GM12801 (cell line): Measurements from ENCODE around the gene MMD.

Experiments
- CTCF ChIP-seq: IDR thresholded peaks from one replicate; pipeline ENCODE4 v1.5.1; 2011; ENCODE audit warnings: control low read depth; ENCODE audit not compliant: insufficient read length; ENCODE audit errors: extremely low read depth

The MMD gene

GRCh38 chr17:55377671-55378275 is 43.9 kb downstream of the MMD start:
- TF ChIP-seq CTCF: no peak

DNA sequence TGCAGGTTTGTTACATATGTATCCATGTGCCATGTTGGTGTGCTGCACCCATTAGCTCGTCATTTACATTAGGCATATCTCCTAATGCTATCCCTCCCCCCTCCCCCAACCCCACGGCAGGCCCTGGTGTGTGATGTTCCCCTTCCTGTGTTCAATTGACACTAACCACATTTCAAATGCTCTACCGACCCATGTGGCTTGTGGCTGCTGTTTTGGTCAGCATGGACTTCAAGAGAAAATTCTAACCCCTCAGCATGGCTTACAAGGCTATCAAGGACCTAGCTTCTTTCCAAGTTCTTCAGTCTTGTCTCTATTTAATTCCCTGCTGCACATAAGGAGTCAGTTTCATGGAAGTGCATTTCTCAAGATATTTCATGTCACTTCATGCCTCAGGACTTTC is 52.9 kb downstream of the MMD start:
- TF ChIP-seq CTCF: no peak

- no peak for TF ChIP-seq CTCF
These were observed 55.6 kb downstream of the MMD start for GRCh38 chr17:55366020-55366481.

DNA sequence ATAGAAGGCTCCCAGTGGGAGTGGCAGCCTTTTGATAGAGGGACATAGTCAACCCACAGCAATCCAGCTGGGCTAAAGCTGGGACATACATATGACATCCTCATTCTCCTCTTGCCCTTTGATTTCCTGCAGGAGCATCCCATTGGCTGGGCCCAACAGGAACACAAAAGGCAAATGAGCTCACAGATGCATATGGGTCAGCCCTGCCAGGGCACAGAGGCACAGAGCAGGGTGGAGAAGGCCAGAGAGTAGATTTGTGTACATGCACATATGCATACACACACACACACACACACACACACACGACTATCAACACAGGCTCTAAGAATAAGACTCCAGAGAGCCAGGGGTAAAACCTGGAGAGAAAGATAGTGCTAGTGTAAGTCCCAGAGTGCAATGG is 58.6 kb downstream of the MMD start:
- TF ChIP-seq CTCF: no peak

GRCh38 chr17:55360971-55361370 is 60.7 kb downstream of the MMD start:
- TF ChIP-seq CTCF: no peak

DNA sequence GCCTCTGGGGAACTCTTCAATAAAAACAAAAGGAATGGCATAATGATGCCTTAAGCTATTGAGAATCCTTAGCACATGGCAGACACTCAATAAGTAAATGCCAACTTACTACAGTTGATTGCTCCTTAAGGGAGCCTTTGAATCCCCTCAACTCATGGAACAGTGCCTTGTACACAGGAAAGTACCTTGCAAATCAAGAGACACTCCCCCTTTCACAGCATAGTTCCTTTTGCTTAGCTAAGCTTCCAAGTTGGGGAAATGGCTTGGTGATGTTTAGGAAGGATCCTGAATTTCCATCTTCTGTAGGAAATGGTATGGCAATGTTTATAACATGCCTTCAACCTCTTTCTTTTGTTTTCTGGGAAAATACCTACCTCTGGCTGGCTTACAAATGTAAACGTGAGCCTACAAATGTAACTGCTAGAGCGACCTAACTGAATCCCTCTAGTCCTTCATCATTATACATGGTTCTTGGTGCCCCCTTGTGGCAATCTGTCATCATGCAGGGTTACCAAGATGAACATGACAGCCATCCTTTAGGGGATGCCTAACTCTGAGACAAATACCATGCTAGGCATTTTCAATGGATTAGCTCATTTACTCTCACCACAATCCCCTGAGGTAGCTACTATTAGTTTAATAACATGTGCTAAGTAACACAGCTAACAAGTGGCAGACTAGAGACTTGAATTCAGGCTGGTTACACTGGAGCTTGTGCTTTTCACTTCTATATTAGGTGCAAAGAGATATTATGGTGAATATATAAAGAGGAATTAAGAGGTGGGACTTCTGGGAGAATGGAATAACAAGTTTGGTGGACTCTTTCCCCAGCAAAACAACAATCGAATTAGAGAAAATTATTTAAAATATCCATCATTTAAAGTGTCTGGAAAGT is 65.0 kb downstream of the MMD start:
- no peak for TF ChIP-seq CTCF

GRCh38 chr17:55354941-55355340 is 66.7 kb downstream of the MMD start:
- no peak for TF ChIP-seq CTCF
